Breast epithelium (tissue), 4 donors: ENCODE data around the gene FOXRED1. TPM values are rescaled to one million over a fixed set of nuclear protein-coding genes. Genes with fewer than 3 reads are reported as not detected.
"Not testable (repeated sequence)": the region's sequence is repeated elsewhere in the genome, so short reads cannot be mapped to it uniquely, and the experiment has no call there.

Experiments used
- DNase-seq, 2 donors: peaks; one replicate each; pipeline ENCODE4 v3.0.0-alpha.2; 2019; ENCODE audit warnings: low spot score in 2 of 2
- H3K27ac ChIP-seq, 2 donors: fragments of 200-600 bp; sonication (generic) in 1 of 2; one replicate each; pipeline ENCODE4 v1.5.1; 2016 to 2019; ENCODE audit warnings: mild to moderate bottlenecking in 1 of 2
- H3K27me3 ChIP-seq, 2 donors: fragments of 200-600 bp; sonication (generic) in 1 of 2; one replicate each; pipeline versions ENCODE4 v1.5.1 to v1.6.0; 2017 to 2019; ENCODE audit warnings: control low read depth in 1 of 2, mild to moderate bottlenecking in 1 of 2
- H3K36me3 ChIP-seq: fragments of 200-600 bp; one replicate; pipeline ENCODE4 v1.5.1; 2019
- H3K4me1 ChIP-seq, 2 donors: fragments of 200-600 bp; sonication (generic); one replicate each; pipeline ENCODE4 v1.5.1; 2016 to 2019; ENCODE audit warnings: control low read depth in 1 of 2
- H3K4me3 ChIP-seq, 3 donors: fragments of 200-600 bp; sonication (generic); 1 replicate in 2 of 3; 2 replicates in 1 of 3; pipeline ENCODE4 v1.5.1; 2016 to 2019; ENCODE audit warnings: mild to moderate bottlenecking in 3 of 3, moderate library complexity in 2 of 3
- H3K9me3 ChIP-seq, 2 donors: fragments of 200-600 bp; sonication (generic) in 1 of 2; one replicate each; pipeline ENCODE4 v1.5.1; 2016 to 2019; ENCODE audit warnings: control low read depth in 1 of 2
- CTCF ChIP-seq, 3 donors: fragments of 450-650 bp; IDR thresholded peaks; one replicate each; pipeline ENCODE4 v1.5.1; 2016 to 2017; ENCODE audit warnings: antibody characterized with exemption in 3 of 3, mild to moderate bottlenecking in 3 of 3, moderate library complexity in 3 of 3
- POLR2A ChIP-seq: fragments of 450-650 bp; IDR thresholded peaks from one replicate; pipeline ENCODE4 v1.6.1; 2016; ENCODE audit warnings: antibody characterized with exemption, mild to moderate bottlenecking, moderate library complexity
- POLR2AphosphoS5 ChIP-seq, 3 donors: sonication (generic); formaldehyde crosslinking; IDR thresholded peaks; one replicate each; pipeline ENCODE4 v1.6.1; 2017; ENCODE audit warnings: antibody characterized with exemption in 3 of 3
- intact Hi-C: fragments of 100-400 bp; cut with DNase I; formaldehyde crosslinking; loops from one replicate; pipeline ENCODE4 v1.15.1; 2023; ENCODE audit warnings: low total_unique reads
- total RNA-seq, 3 donors: library from RNA; depleted of rRNA; stranded (reverse); fragments of >200 nt; gene quantifications; one replicate each; pipeline ENCODE4 v1.1.0, GENCODE V29; 2016

Gene FOXRED1
- total RNA-seq, 3 donors from 2014 or later, result 13.1 to 23.3 (median 16.6) TPM

- no peak overlapping the region for H3K27ac ChIP-seq
- H3K27me3 ChIP-seq, result no peaks in the 10 kb centered on the region
- no peak for TF ChIP-seq CTCF (IDR thresholded peaks at IDR 0.05)
- no peak for TF ChIP-seq POLR2AphosphoS5 (IDR thresholded peaks at IDR 0.05)
- TF ChIP-seq POLR2A, result no peak
- intact Hi-C loops, result no loop called here
- no peak for DNase-seq
- H3K9me3 ChIP-seq, result no peaks in the 10 kb centered on the region
- H3K4me3 ChIP-seq, result no peak overlapping the region
- peaks cover 0 to 6% of the 10 kb centered on the region in 2 donors for H3K4me1 ChIP-seq
- H3K36me3 ChIP-seq, result no peaks in the 10 kb centered on the region
These were observed 36.7 kb downstream of the FOXRED1 start for GRCh38 chr11:126305699-126306098.

GRCh38 chr11:126307706-126308105 lies 38.8 kb downstream of the FOXRED1 start:
- H3K4me3 ChIP-seq, result no peak overlapping the region
- no peaks in the 10 kb centered on the region for H3K36me3 ChIP-seq
- intact Hi-C loops, result no loop called here
- no peak for DNase-seq
- peaks cover 0 to 6% of the 10 kb centered on the region in 2 donors for H3K4me1 ChIP-seq
- H3K27ac ChIP-seq, result no peak overlapping the region
- TF ChIP-seq POLR2A (no peak), POLR2AphosphoS5 (IDR thresholded peaks at IDR 0.05) (no peak), CTCF (IDR thresholded peaks at IDR 0.05) (no peak)
- no peaks in the 10 kb centered on the region for H3K27me3 ChIP-seq
- no peaks in the 10 kb centered on the region for H3K9me3 ChIP-seq

- Histone ChIP-seq H3K27me3 (no peaks in the 10 kb centered on the region), H3K27ac (no peak overlapping the region), H3K9me3 (no peaks in the 10 kb centered on the region), H3K4me1 (peaks cover 0 to 6% of the 10 kb centered on the region in 2 donors), H3K4me3 (no peak overlapping the region), H3K36me3 (no peaks in the 10 kb centered on the region)
- TF ChIP-seq POLR2AphosphoS5 (IDR thresholded peaks at IDR 0.05), result no peak
- no peak for TF ChIP-seq POLR2A
- TF ChIP-seq CTCF (IDR thresholded peaks at IDR 0.05), result no peak
- no peak for DNase-seq
- intact Hi-C loops, result no loop called here
These were observed 39.3 kb downstream of the FOXRED1 start for GRCh38 chr11:126308271-126308671.

GRCh38 chr11:126308771-126309170 lies 39.8 kb downstream of the FOXRED1 start:
- not testable (repeated sequence) for H3K27me3 ChIP-seq, H3K27ac ChIP-seq, H3K4me3 ChIP-seq, DNase-seq, H3K4me1 ChIP-seq, H3K9me3 ChIP-seq, H3K36me3 ChIP-seq
- intact Hi-C loops, result loop anchor here (1.0 kb wide), 1 partner anchor 40 kb away; the partner anchor contains the start of gene SRPRA

GRCh38 chr11:126310200-126310991 lies 41.4 kb downstream of the FOXRED1 start:
- peak; percentile 56 to 79 (median 77) for TF ChIP-seq CTCF (IDR thresholded peaks at IDR 0.05)
- no peak for TF ChIP-seq POLR2AphosphoS5 (IDR thresholded peaks at IDR 0.05)
- no peak for TF ChIP-seq POLR2A
- Histone ChIP-seq H3K27ac (peak overlapping the region in 1 of 2 donors; percentile 38), H3K4me1 (no peaks in the 10 kb centered on the region), H3K27me3 (no peaks in the 10 kb centered on the region), H3K36me3 (no peaks in the 10 kb centered on the region), H3K9me3 (no peaks in the 10 kb centered on the region), H3K4me3 (no peak overlapping the region)
- intact Hi-C loops, result no loop called here
- DNase-seq, result peak; percentile 50 to 60
